HEK293T (cell line): ENCODE results near the gene SFSWAP.

Source experiments
- ARNT ChIP-seq: fragments of 450-650 bp; IDR thresholded peaks from 2 replicates; pipeline ENCODE4 v1.6.1; 2017; ENCODE audit warnings: mild to moderate bottlenecking
- FOXA1 ChIP-seq: fragments of 450-650 bp; IDR thresholded peaks from 2 replicates; pipeline ENCODE4 v1.6.1; 2016; ENCODE audit warnings: mild to moderate bottlenecking
- FOXK2 ChIP-seq: fragments of 450-650 bp; IDR thresholded peaks from 2 replicates; pipeline ENCODE4 v1.6.1; 2016; ENCODE audit warnings: mild to moderate bottlenecking
- FOXM1 ChIP-seq: fragments of 450-650 bp; IDR thresholded peaks from 2 replicates; pipeline ENCODE4 v1.6.1; 2017; ENCODE audit warnings: mild to moderate bottlenecking, borderline replicate concordance
- LEF1 ChIP-seq: fragments of 450-650 bp; IDR thresholded peaks from 2 replicates; pipeline ENCODE4 v1.6.1; 2017; ENCODE audit warnings: mild to moderate bottlenecking, borderline replicate concordance
- NFRKB ChIP-seq: fragments of 450-650 bp; IDR thresholded peaks from 2 replicates; pipeline ENCODE4 v1.6.1; 2016; ENCODE audit warnings: mild to moderate bottlenecking, moderate library complexity
- SP1 ChIP-seq: fragments of 450-650 bp; IDR thresholded peaks from 2 replicates; pipeline ENCODE4 v1.6.1; 2017
- TF ChIP-seq, protein P1 (sequence below): fragments of 450-650 bp; IDR thresholded peaks from 2 replicates; pipeline ENCODE4 v1.6.1; 2016

DNA sequence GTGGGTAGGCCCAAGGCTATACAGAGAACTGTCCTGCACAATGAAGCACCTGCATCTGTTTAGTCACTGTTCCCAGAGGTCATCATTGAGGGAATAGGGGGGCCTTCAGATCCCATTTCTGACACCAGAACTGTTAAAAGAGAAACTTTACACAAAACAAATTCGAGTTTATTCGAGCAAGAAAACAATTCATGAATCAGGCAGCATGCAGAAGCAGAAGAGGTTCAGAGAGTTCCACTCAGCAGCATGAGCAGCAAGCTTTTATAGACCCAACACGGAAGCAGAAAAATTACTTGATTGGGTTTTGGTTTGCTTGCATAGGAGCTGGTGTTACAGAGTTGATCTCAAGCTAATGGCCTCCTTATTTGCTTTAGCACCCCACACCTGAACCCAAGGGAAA is 1.7 kb upstream of the SFSWAP start:
- TF ChIP-seq FOXA1 (no peak), FOXK2 (no peak), SP1 (no peak), NFRKB (no peak), FOXM1 (no peak), ARNT (no peak), LEF1 (no peak)
- TF ChIP-seq, protein P1, sequence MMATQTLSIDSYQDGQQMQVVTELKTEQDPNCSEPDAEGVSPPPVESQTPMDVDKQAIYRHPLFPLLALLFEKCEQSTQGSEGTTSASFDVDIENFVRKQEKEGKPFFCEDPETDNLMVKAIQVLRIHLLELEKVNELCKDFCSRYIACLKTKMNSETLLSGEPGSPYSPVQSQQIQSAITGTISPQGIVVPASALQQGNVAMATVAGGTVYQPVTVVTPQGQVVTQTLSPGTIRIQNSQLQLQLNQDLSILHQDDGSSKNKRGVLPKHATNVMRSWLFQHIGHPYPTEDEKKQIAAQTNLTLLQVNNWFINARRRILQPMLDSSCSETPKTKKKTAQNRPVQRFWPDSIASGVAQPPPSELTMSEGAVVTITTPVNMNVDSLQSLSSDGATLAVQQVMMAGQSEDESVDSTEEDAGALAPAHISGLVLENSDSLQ = no peak
